GM23338 (cell line): ENCODE results near the gene IL1RL2. TPM values are rescaled to one million over a fixed set of nuclear protein-coding genes. Genes with fewer than 3 reads are reported as not detected.

Experiments used
- ATAC-seq: fragments of 200-7000 bp; cut with Tn5 transposase; 3 replicates; pipeline ENCODE4 v1.9.1; 2020
- DNase-seq: peaks from one replicate; pipeline ENCODE4 v3.0.0-alpha.2; 2015; ENCODE audit warnings: low spot score
- H2AFZ ChIP-seq: fragments of 200-600 bp; sonication (generic); 2 replicates; pipeline ENCODE4 v1.8.0; 2016; ENCODE audit warnings: antibody characterized with exemption, mild to moderate bottlenecking, moderate library complexity
- H3F3A ChIP-seq: fragments of 200-600 bp; sonication (generic); replicated peaks from 2 replicates; pipeline ENCODE4 v1.8.0; 2017; ENCODE audit warnings: antibody characterized with exemption, mixed run types, low read depth
- H3K27ac ChIP-seq: fragments of 200-600 bp; sonication (generic); 2 replicates; pipeline ENCODE4 v1.6.1; 2016; ENCODE audit warnings: low read depth
- H3K27me3 ChIP-seq: fragments of 200-600 bp; sonication (generic); 2 replicates; pipeline ENCODE4 v1.8.0; 2016; ENCODE audit warnings: mild to moderate bottlenecking, mixed run types, moderate library complexity; ENCODE audit not compliant: insufficient read depth
- H3K36me3 ChIP-seq: fragments of 200-600 bp; sonication (generic); 2 replicates; pipeline ENCODE4 v1.8.0; 2016; ENCODE audit warnings: mild to moderate bottlenecking; ENCODE audit not compliant: insufficient read depth
- H3K4me1 ChIP-seq: fragments of 200-600 bp; sonication (generic); 2 replicates; pipeline ENCODE4 v1.8.0; 2016; ENCODE audit warnings: mild to moderate bottlenecking, moderate library complexity; ENCODE audit not compliant: insufficient read depth
- H3K4me2 ChIP-seq: fragments of 200-600 bp; sonication (generic); 2 replicates; pipeline ENCODE4 v1.7.1; 2017; ENCODE audit warnings: mixed run types
- H3K4me3 ChIP-seq: fragments of 200-600 bp; sonication (generic); 2 replicates; pipeline ENCODE4 v1.6.1; 2016; ENCODE audit warnings: mixed run types
- H3K79me2 ChIP-seq: fragments of 200-600 bp; sonication (generic); replicated peaks from 2 replicates; pipeline ENCODE4 v1.8.0; 2017; ENCODE audit warnings: mild to moderate bottlenecking; ENCODE audit not compliant: insufficient read depth
- H3K9me2 ChIP-seq: fragments of 200-600 bp; sonication (generic); 2 replicates; pipeline ENCODE4 v1.8.0; 2017; ENCODE audit not compliant: insufficient read depth
- H4K20me1 ChIP-seq: fragments of 200-600 bp; sonication (generic); replicated peaks from 2 replicates; pipeline ENCODE4 v1.8.0; 2017; ENCODE audit warnings: mild to moderate bottlenecking; ENCODE audit not compliant: insufficient read depth
- H3K27ac Mint-ChIP-seq: 2 replicates; pipeline ENCODE4 v1.8.0; 2020; ENCODE audit warnings: inconsistent platforms, mild to moderate bottlenecking, moderate library complexity, mixed read lengths
- H3K27me3 Mint-ChIP-seq: 3 replicates; pipeline ENCODE4 v1.8.0; 2022; ENCODE audit warnings: low read depth, mild to moderate bottlenecking, moderate library complexity, mixed read lengths, inconsistent platforms; ENCODE audit not compliant: insufficient read depth, poor library complexity
- H3K36me3 Mint-ChIP-seq: 3 replicates; pipeline ENCODE4 v1.8.0; 2021; ENCODE audit warnings: low read depth, mild to moderate bottlenecking, inconsistent platforms, moderate library complexity, mixed read lengths
- H3K4me1 Mint-ChIP-seq: 3 replicates; pipeline ENCODE4 v1.8.0; 2020; ENCODE audit warnings: mild to moderate bottlenecking, inconsistent platforms, mixed read lengths
- H3K4me3 Mint-ChIP-seq: 3 replicates; pipeline ENCODE4 v1.8.0; 2021; ENCODE audit warnings: moderate library complexity, mild to moderate bottlenecking, inconsistent platforms, mixed read lengths
- H3K9me3 Mint-ChIP-seq: 3 replicates; pipeline ENCODE4 v1.8.0; 2020; ENCODE audit warnings: moderate library complexity, mild to moderate bottlenecking, inconsistent platforms, mixed read lengths
- CREB1 ChIP-seq: fragments of 250-450 bp; sonication (Bioruptor Pico); IDR thresholded peaks from 2 replicates; pipeline ENCODE4 v1.5.0; 2020; ENCODE audit warnings: low read depth, mild to moderate bottlenecking, moderate library complexity
- EZH2 ChIP-seq: fragments of 200-600 bp; sonication (generic); IDR thresholded peaks from one replicate; pipeline ENCODE4 v1.8.0; 2017; ENCODE audit warnings: antibody characterized with exemption, mild to moderate bottlenecking, low read depth; ENCODE audit not compliant: unreplicated experiment
- EZH2phosphoT487 ChIP-seq: fragments of 200-600 bp; sonication (generic); IDR thresholded peaks from one replicate; pipeline ENCODE4 v1.8.1; 2018; ENCODE audit warnings: antibody characterized with exemption; ENCODE audit not compliant: unreplicated experiment
- JUNB ChIP-seq: IDR thresholded peaks from one replicate; pipeline ENCODE4 v1.6.1; 2016; ENCODE audit warnings: antibody characterized with exemption; ENCODE audit not compliant: unreplicated experiment
- POLR2AphosphoS5 ChIP-seq: IDR thresholded peaks from 2 replicates; pipeline ENCODE4 v1.6.1; 2016; ENCODE audit warnings: antibody characterized with exemption, low read depth
- STAT1 ChIP-seq: IDR thresholded peaks from one replicate; pipeline ENCODE4 v1.6.1; 2016; ENCODE audit warnings: antibody characterized with exemption; ENCODE audit not compliant: unreplicated experiment
- ZNF331 ChIP-seq: fragments of 250-450 bp; sonication (Bioruptor Pico); IDR thresholded peaks from 2 replicates; pipeline ENCODE4 v1.5.0; 2020; ENCODE audit warnings: low read depth, mild to moderate bottlenecking, moderate library complexity
- polyA plus RNA-seq: library from polyadenylated mRNA; unstranded; fragments of >200 nt; fragmentation: Nextera tagmentation; extraction: Ambion mirVana; gene quantifications from 2 replicates; pipeline ENCODE4 v1.2.1, GENCODE V29; 2016
- total RNA-seq: library from RNA; depleted of rRNA; stranded (reverse); fragments of >200 nt; shearing (Covaris generic); gene quantifications from 2 replicates; pipeline ENCODE4 v1.2.3, GENCODE V29; 2014
- TF ChIP-seq, protein P1 (sequence below): fragments of 250-450 bp; sonication (Bioruptor Pico); IDR thresholded peaks from 2 replicates; pipeline ENCODE4 v1.5.0; 2020; ENCODE audit warnings: mild to moderate bottlenecking, moderate library complexity
- TF ChIP-seq, protein P2 (sequence below): IDR thresholded peaks from one replicate; pipeline ENCODE4 v1.6.1; 2018; ENCODE audit warnings: antibody characterized with exemption; ENCODE audit not compliant: unreplicated experiment

Gene IL1RL2
- total and polyA plus RNA-seq, 2 experiments from 2014 or later, result not detected

DNA sequence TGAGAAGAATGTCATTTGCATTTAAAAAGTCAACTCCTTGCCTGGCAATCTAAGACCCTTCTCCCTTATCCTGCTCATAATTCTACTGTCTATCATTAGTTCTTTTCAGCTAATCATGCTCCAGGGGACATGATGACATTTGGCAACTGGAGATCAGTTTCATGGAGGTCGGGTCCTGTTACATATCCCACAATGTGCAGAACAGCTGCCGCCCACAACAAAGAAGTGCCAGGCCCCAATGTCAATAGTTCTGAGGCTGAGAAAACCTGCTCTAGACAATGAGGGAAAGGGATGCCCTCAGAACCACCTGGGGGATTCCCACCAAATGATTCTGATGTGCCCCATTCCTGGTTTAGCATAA, 71.2 kb downstream of the IL1RL2 start:
- no peaks in the 10 kb centered on the region for H3F3A ChIP-seq
- no peak overlapping the region for H2AFZ ChIP-seq
- no peaks in the 10 kb centered on the region for H3K27me3 ChIP-seq
- TF ChIP-seq, protein P1, sequence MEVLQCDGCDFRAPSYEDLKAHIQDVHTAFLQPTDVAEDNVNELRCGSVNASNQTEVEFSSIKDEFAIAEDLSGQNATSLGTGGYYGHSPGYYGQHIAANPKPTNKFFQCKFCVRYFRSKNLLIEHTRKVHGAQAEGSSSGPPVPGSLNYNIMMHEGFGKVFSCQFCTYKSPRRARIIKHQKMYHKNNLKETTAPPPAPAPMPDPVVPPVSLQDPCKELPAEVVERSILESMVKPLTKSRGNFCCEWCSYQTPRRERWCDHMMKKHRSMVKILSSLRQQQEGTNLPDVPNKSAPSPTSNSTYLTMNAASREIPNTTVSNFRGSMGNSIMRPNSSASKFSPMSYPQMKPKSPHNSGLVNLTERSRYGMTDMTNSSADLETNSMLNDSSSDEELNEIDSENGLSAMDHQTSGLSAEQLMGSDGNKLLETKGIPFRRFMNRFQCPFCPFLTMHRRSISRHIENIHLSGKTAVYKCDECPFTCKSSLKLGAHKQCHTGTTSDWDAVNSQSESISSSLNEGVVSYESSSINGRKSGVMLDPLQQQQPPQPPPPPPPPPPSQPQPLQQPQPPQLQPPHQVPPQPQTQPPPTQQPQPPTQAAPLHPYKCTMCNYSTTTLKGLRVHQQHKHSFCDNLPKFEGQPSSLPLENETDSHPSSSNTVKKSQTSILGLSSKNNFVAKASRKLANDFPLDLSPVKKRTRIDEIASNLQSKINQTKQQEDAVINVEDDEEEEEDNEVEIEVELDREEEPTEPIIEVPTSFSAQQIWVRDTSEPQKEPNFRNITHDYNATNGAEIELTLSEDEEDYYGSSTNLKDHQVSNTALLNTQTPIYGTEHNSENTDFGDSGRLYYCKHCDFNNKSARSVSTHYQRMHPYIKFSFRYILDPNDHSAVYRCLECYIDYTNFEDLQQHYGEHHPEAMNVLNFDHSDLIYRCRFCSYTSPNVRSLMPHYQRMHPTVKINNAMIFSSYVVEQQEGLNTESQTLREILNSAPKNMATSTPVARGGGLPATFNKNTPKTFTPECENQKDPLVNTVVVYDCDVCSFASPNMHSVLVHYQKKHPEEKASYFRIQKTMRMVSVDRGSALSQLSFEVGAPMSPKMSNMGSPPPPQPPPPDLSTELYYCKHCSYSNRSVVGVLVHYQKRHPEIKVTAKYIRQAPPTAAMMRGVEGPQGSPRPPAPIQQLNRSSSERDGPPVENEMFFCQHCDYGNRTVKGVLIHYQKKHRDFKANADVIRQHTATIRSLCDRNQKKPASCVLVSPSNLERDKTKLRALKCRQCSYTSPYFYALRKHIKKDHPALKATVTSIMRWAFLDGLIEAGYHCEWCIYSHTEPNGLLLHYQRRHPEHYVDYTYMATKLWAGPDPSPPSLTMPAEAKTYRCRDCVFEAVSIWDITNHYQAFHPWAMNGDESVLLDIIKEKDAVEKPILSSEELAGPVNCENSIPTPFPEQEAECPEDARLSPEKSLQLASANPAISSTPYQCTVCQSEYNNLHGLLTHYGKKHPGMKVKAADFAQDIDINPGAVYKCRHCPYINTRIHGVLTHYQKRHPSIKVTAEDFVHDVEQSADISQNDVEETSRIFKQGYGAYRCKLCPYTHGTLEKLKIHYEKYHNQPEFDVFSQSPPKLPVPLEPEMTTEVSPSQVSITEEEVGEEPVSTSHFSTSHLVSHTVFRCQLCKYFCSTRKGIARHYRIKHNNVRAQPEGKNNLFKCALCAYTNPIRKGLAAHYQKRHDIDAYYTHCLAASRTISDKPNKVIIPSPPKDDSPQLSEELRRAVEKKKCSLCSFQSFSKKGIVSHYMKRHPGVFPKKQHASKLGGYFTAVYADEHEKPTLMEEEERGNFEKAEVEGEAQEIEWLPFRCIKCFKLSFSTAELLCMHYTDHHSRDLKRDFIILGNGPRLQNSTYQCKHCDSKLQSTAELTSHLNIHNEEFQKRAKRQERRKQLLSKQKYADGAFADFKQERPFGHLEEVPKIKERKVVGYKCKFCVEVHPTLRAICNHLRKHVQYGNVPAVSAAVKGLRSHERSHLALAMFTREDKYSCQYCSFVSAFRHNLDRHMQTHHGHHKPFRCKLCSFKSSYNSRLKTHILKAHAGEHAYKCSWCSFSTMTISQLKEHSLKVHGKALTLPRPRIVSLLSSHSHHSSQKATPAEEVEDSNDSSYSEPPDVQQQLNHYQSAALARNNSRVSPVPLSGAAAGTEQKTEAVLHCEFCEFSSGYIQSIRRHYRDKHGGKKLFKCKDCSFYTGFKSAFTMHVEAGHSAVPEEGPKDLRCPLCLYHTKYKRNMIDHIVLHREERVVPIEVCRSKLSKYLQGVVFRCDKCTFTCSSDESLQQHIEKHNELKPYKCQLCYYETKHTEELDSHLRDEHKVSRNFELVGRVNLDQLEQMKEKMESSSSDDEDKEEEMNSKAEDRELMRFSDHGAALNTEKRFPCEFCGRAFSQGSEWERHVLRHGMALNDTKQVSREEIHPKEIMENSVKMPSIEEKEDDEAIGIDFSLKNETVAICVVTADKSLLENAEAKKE (CRISPR knock-in tag), result no peak
- no peak for TF ChIP-seq EZH2
- TF ChIP-seq JUNB, result no peak
- no peak for TF ChIP-seq ZNF331
- DNase-seq, result no peak
- peaks cover 11% of the 10 kb centered on the region; the same call in 1 of the 2 replicates for H3K9me2 ChIP-seq
- no peaks in the 10 kb centered on the region for H4K20me1 ChIP-seq
- H3K36me3 ChIP-seq, result no peaks in the 10 kb centered on the region
- no peak for ATAC-seq
- H3K4me1 Mint-ChIP-seq, result no peaks in the 10 kb centered on the region
- no peaks in the 10 kb centered on the region for H3K79me2 ChIP-seq
- H3K27ac ChIP-seq, result no peak overlapping the region
- no peak overlapping the region for H3K4me3 Mint-ChIP-seq
- no peaks in the 10 kb centered on the region for H3K36me3 Mint-ChIP-seq
- no peaks in the 10 kb centered on the region for H3K9me3 Mint-ChIP-seq
- no peak overlapping the region for H3K27ac Mint-ChIP-seq
- no peak overlapping the region for H3K4me3 ChIP-seq
- no peak overlapping the region for H3K4me2 ChIP-seq
- H3K27me3 Mint-ChIP-seq, result no peaks in the 10 kb centered on the region
- H3K4me1 ChIP-seq, result no peaks in the 10 kb centered on the region

DNA sequence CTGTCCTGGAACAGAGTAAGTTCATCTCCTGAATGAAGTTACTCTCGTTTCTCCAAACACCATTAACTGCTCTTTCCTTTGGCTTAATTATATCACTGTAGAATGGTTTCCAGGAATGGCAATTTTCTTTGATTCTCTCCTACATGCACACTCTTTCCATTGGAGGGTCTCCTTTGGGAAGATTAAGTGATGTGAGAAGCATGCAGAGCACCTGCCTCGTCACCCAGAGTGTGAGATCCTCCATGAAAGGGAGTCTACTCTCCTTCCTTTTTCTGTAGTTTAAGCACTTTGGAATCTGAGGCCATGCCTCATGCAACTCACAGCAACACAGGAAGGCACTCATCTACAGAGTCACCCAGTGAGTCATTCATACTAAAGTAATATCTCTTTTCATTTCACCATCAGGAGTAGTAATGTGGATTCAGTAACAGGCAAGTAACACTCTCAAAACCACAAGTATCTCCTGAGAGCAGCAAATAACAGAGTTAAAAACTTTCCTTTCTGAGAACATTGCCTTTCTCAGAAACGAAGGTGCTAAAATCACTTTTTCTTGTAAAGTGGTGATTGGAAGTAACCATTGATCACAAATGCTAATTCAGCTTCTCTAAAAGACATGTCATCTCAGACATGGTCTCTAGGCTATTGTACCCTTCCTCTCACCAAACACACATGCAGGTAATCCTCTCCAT, 71.7 kb downstream of the IL1RL2 start:
- Histone ChIP-seq H3K27me3 (no peaks in the 10 kb centered on the region), H3K79me2 (no peaks in the 10 kb centered on the region), H2AFZ (no peak overlapping the region), H3K9me2 (peaks cover 11% of the 10 kb centered on the region; the same call in 1 of the 2 replicates), H3K36me3 (no peaks in the 10 kb centered on the region), H3K4me3 (no peak overlapping the region), H3K4me2 (no peak overlapping the region), H3F3A (no peaks in the 10 kb centered on the region), H3K27ac (no peak overlapping the region), H3K4me1 (no peaks in the 10 kb centered on the region), H4K20me1 (no peaks in the 10 kb centered on the region)
- ATAC-seq (no peak), DNase-seq (no peak)
- Mint-ChIP-seq H3K4me1 (no peaks in the 10 kb centered on the region), H3K4me3 (no peak overlapping the region), H3K36me3 (no peaks in the 10 kb centered on the region), H3K27me3 (no peaks in the 10 kb centered on the region), H3K9me3 (no peaks in the 10 kb centered on the region), H3K27ac (no peak overlapping the region)
- TF ChIP-seq CREB1 (CRISPR knock-in tag), result no peak
- no peak for TF ChIP-seq JUNB
- TF ChIP-seq EZH2phosphoT487, result no peak
- TF ChIP-seq POLR2AphosphoS5, result no peak
- no peak for TF ChIP-seq STAT1
- no peak for TF ChIP-seq ZNF331
- TF ChIP-seq, protein P2, sequence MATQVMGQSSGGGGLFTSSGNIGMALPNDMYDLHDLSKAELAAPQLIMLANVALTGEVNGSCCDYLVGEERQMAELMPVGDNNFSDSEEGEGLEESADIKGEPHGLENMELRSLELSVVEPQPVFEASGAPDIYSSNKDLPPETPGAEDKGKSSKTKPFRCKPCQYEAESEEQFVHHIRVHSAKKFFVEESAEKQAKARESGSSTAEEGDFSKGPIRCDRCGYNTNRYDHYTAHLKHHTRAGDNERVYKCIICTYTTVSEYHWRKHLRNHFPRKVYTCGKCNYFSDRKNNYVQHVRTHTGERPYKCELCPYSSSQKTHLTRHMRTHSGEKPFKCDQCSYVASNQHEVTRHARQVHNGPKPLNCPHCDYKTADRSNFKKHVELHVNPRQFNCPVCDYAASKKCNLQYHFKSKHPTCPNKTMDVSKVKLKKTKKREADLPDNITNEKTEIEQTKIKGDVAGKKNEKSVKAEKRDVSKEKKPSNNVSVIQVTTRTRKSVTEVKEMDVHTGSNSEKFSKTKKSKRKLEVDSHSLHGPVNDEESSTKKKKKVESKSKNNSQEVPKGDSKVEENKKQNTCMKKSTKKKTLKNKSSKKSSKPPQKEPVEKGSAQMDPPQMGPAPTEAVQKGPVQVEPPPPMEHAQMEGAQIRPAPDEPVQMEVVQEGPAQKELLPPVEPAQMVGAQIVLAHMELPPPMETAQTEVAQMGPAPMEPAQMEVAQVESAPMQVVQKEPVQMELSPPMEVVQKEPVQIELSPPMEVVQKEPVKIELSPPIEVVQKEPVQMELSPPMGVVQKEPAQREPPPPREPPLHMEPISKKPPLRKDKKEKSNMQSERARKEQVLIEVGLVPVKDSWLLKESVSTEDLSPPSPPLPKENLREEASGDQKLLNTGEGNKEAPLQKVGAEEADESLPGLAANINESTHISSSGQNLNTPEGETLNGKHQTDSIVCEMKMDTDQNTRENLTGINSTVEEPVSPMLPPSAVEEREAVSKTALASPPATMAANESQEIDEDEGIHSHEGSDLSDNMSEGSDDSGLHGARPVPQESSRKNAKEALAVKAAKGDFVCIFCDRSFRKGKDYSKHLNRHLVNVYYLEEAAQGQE, result no peak
- no peak for TF ChIP-seq EZH2
